IMR-90 (cell line): ENCODE data around the gene PSG3. TPM values are rescaled to one million over a fixed set of nuclear protein-coding genes. Genes with fewer than 3 reads are reported as not detected.
"Not testable (repeated sequence)": the region's sequence is repeated elsewhere in the genome, so short reads cannot be mapped to it uniquely, and the experiment has no call there.

Source experiments
- ATAC-seq: fragments of 200-7000 bp; cut with Tn5 transposase; 2 replicates; pipeline ENCODE4 v1.9.1; 2020; ENCODE audit warnings: low read depth, mild to moderate bottlenecking, moderate library complexity
- BruUV-seq: library from RNA; stranded (reverse); fragments of 400-500 nt; replicated peaks from 2 replicates; lab custom pipeline; 2021; lab: Mats Ljungman, UMichigan
- CTCF ChIA-PET: fragments of 300-600 bp; formaldehyde crosslinking; extraction: SDS; loops from one replicate; lab custom pipeline; 2021; ENCODE audit warnings: antibody characterized with exemption; lab: Yijun Ruan, JAX
- POLR2A ChIA-PET: fragments of 300-600 bp; sonication (Branson Sonifier 250); formaldehyde crosslinking; loops from one replicate; lab custom pipeline; 2022; ENCODE audit warnings: antibody characterized with exemption; ENCODE audit not compliant: unreplicated experiment; lab: Charles Lee
- DNase-seq: peaks from one replicate; pipeline ENCODE4 v3.0.0; 2013
- H2AFZ ChIP-seq: replicated peaks from 2 replicates; pipeline ENCODE3; 2013; ENCODE audit warnings: low read length, mild to moderate bottlenecking; ENCODE audit not compliant: poor library complexity
- H2AK5ac ChIP-seq: 2 replicates; pipeline ENCODE4 v1.6.1; 2013; ENCODE audit warnings: low read depth, low read length, inconsistent platforms
- H2AK9ac ChIP-seq: replicated peaks from 2 replicates; pipeline ENCODE3; 2013; ENCODE audit warnings: mild to moderate bottlenecking, low read depth, low read length, moderate library complexity; ENCODE audit not compliant: poor library complexity
- H2BK120ac ChIP-seq: 2 replicates; pipeline ENCODE4 v1.6.1; 2013; ENCODE audit warnings: low read depth, low read length, inconsistent platforms
- H2BK15ac ChIP-seq: 3 replicates; pipeline ENCODE4 v1.6.1; 2013; ENCODE audit warnings: low read depth, low read length, inconsistent platforms
- H2BK20ac ChIP-seq: 2 replicates; pipeline ENCODE4 v1.6.1; 2013; ENCODE audit warnings: low read depth, mild to moderate bottlenecking, inconsistent platforms, low read length, moderate library complexity
- H2BK5ac ChIP-seq: 2 replicates; pipeline ENCODE4 v1.6.1; 2013; ENCODE audit warnings: mild to moderate bottlenecking, low read depth, low read length, inconsistent platforms; ENCODE audit not compliant: poor library complexity, severe bottlenecking
- H3K14ac ChIP-seq: replicated peaks from 2 replicates; pipeline ENCODE4 v1.6.1; 2013; ENCODE audit warnings: low read depth, low read length, inconsistent platforms
- H3K18ac ChIP-seq: 2 replicates; pipeline ENCODE4 v1.6.1; 2013; ENCODE audit warnings: low read depth, low read length, control low read depth
- H3K23ac ChIP-seq: 2 replicates; pipeline ENCODE4 v1.6.1; 2013; ENCODE audit warnings: low read depth, low read length, inconsistent platforms
- H3K27ac ChIP-seq: 2 replicates; pipeline ENCODE4 v1.5.1; 2013; ENCODE audit warnings: mild to moderate bottlenecking, control low read depth, low read length; ENCODE audit not compliant: insufficient read depth
- H3K27me3 ChIP-seq: 2 replicates; pipeline ENCODE4 v1.6.1; 2013; ENCODE audit warnings: low read length; ENCODE audit not compliant: control insufficient read depth, insufficient read depth
- H3K36me3 ChIP-seq: 2 replicates; pipeline ENCODE4 v1.6.1; 2013; ENCODE audit warnings: low read length, mixed read lengths; ENCODE audit not compliant: control insufficient read depth, insufficient read depth
- H3K4ac ChIP-seq: 2 replicates; pipeline ENCODE4 v1.6.1; 2013; ENCODE audit warnings: low read depth, low read length, inconsistent platforms
- H3K4me1 ChIP-seq: 2 replicates; pipeline ENCODE4 v1.6.1; 2013; ENCODE audit warnings: low read length, mixed read lengths; ENCODE audit not compliant: control insufficient read depth, insufficient read depth
- H3K4me2 ChIP-seq: 2 replicates; pipeline ENCODE4 v1.6.1; 2013; ENCODE audit warnings: low read depth, mild to moderate bottlenecking, control low read depth, low read length, moderate library complexity
- H3K4me3 ChIP-seq: 2 replicates; pipeline ENCODE4 v1.5.1; 2013; ENCODE audit warnings: low read depth, mild to moderate bottlenecking, control low read depth, low read length, moderate library complexity; ENCODE audit not compliant: insufficient read depth
- H3K56ac ChIP-seq: 2 replicates; pipeline ENCODE4 v1.6.1; 2013; ENCODE audit warnings: low read length, inconsistent platforms; ENCODE audit not compliant: insufficient read depth; ENCODE audit errors: extremely low read depth
- H3K79me1 ChIP-seq, 2 experiments: 2 replicates each; pipeline ENCODE4 v1.6.1; 2013; ENCODE audit warnings: low read length in 2 of 2, inconsistent platforms in 1 of 2, low read depth in 1 of 2
- H3K9ac ChIP-seq: 2 replicates; pipeline ENCODE4 v1.6.1; 2013; ENCODE audit warnings: low read depth, low read length, control low read depth
- H3K9me1 ChIP-seq: 2 replicates; pipeline ENCODE4 v1.6.1; 2013; ENCODE audit warnings: low read length, inconsistent platforms; ENCODE audit not compliant: insufficient read depth
- H3K9me3 ChIP-seq: 2 replicates; pipeline ENCODE4 v1.6.1; 2013; ENCODE audit warnings: low read length; ENCODE audit not compliant: control insufficient read depth, insufficient read depth
- H4K20me1 ChIP-seq: 2 replicates; pipeline ENCODE4 v1.6.1; 2013; ENCODE audit warnings: low read length, inconsistent platforms; ENCODE audit not compliant: insufficient read depth
- H4K5ac ChIP-seq: 2 replicates; pipeline ENCODE4 v1.6.1; 2013; ENCODE audit warnings: mild to moderate bottlenecking, low read depth, low read length, control low read depth
- H4K8ac ChIP-seq, 2 experiments: 2 replicates each; pipeline ENCODE4 v1.6.1; 2013; ENCODE audit warnings: low read depth in 2 of 2, low read length in 2 of 2, control low read depth in 1 of 2, inconsistent platforms in 1 of 2
- H4K91ac ChIP-seq: 2 replicates; pipeline ENCODE4 v1.6.1; 2013; ENCODE audit warnings: low read depth, low read length, inconsistent platforms; ENCODE audit not compliant: insufficient read depth
- WGBS, 2 experiments: methylation state at CpG; one replicate each; pipeline versions ENCODE4 v1.1.5 to v1.1.7; 2013; ENCODE audit warnings: missing lambda C conversion rate in 2 of 2; ENCODE audit not compliant: insufficient read length in 1 of 2; ENCODE audit errors: extremely low coverage in 2 of 2; 5-methylcytosine and 5-hydroxymethylcytosine counted together
- dilution Hi-C: fragments of 300-500 bp; cut with HindIII; formaldehyde crosslinking; loops from one replicate; pipeline ENCODE4 v1.14.3; 2018; ENCODE audit warnings: low sequenced_read_pairs; ENCODE audit not compliant: unreplicated experiment
- in situ Hi-C: fragments of 300-500 bp; cut with MboI; formaldehyde crosslinking; loops from 3 replicates; pipeline ENCODE4 v1.14.3; 2019; ENCODE audit warnings: low sequenced_read_pairs, inconsistent platforms, mixed read lengths
- intact Hi-C: fragments of 100-400 bp; cut with micrococcal nuclease; formaldehyde crosslinking; loops from 2 replicates; pipeline ENCODE4 v1.10.0; 2022
- polyA plus RNA-seq, 3 experiments: library from polyadenylated mRNA; depleted of rRNA; stranded (reverse); fragments of >200 nt; gene quantifications; 2 replicates each; pipeline ENCODE4 v1.2.3, GENCODE V29; 2012; ENCODE audit warnings: low replicate concordance in 1 of 3
- total RNA-seq: library from RNA; depleted of rRNA; stranded (reverse); fragments of >200 nt; gene quantifications from 2 replicates; pipeline ENCODE4 v1.2.3, GENCODE V29; 2012

PSG3 gene
- total and polyA plus RNA-seq, 2 of the 4 experiments (the other 2 are of a cell fraction), result 0.03 TPM; not detected in 1

DNA sequence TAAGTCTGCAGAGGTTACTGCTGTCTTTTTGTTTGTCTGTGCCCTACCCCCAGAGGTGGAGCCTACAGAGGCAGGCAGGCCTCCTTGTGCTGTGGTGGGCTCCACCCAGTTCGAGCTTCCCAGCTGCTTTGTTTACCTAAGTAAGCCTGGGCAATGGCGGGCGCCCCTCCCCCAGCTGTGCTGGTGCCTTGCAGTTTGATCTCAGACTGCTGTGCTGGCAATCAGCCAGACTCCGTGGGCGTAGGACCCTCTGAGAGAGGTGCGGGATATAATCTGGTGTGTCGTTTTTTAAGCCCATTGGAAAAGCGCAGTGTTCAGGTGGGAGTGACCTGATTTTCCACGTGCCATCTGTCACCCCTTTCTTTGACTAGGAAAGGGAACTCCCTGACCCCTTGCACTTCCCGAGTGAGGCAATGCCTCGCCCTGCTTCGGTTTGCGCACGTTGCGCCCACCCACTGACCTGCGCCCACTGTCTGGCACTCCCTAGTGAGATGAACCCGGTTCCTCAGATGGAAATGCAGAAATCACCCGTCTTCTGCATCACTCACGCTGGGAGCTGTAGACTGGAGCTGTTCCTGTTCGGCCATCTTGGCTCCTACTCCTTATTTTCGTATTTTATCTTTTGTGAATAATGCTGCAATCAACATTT is 34.4 kb upstream of the PSG3 start:
- H4K91ac ChIP-seq, H3K9ac ChIP-seq, H3K23ac ChIP-seq, DNase-seq, H3K27ac ChIP-seq, BruUV-seq, H4K5ac ChIP-seq, H3K4me2 ChIP-seq, H3K4me3 ChIP-seq, dilution Hi-C loops, H3K18ac ChIP-seq, H4K20me1 ChIP-seq, H3K4ac ChIP-seq, H3K9me3 ChIP-seq, H2BK20ac ChIP-seq, H3K27me3 ChIP-seq, H4K8ac ChIP-seq, H2BK5ac ChIP-seq, H2AK9ac ChIP-seq, CTCF ChIA-PET, ATAC-seq, POLR2A ChIA-PET, H3K14ac ChIP-seq, intact Hi-C loops, H3K4me1 ChIP-seq, H3K9me1 ChIP-seq, H2AFZ ChIP-seq, H3K56ac ChIP-seq, H2BK15ac ChIP-seq, H3K36me3 ChIP-seq, H3K79me1 ChIP-seq, H2BK120ac ChIP-seq: not testable (repeated sequence)
- 71% methylated on average over 13 of the region's 21 CpGs; no CpG with 5 or more reads in 1 of the 2 experiments for WGBS, 2 experiments
- H2AK5ac ChIP-seq, result 0 out of 2 replicates have a peak overlapping the region, but pooled peaks have one; percentile 39
- in situ Hi-C loops, result loop anchor here (25.0 kb wide), 1 partner anchor 313 kb away; the partner anchor contains the start of gene PSG2

DNA sequence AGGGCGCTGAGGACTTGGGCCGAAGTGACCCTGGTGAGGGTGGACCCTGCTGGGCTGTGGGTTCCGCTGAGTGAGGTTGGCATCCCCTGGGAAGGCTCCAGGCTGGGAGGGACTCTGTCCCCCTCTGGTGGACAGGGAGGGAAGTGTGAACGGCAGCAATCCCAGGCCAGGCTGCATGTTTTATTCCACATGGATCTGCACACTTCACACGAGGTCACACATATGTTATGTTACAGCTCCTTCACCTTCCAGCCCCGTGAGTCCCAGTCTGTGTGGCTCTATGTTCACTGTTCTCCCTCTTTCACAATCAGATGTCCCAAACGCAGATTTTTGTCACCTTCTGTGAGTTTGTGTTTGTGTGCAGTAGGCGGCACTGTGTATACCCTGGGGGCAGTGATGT is 27.0 kb upstream of the PSG3 start:
- H3K4me3 ChIP-seq, H2AK9ac ChIP-seq, H3K56ac ChIP-seq, H3K9me1 ChIP-seq, H2BK20ac ChIP-seq, ATAC-seq, H3K14ac ChIP-seq, H2BK15ac ChIP-seq, H3K27me3 ChIP-seq, H4K91ac ChIP-seq, H2AK5ac ChIP-seq, POLR2A ChIA-PET, H3K27ac ChIP-seq, BruUV-seq, CTCF ChIA-PET, dilution Hi-C loops, H3K79me1 ChIP-seq, H3K23ac ChIP-seq, H4K20me1 ChIP-seq, H3K4me2 ChIP-seq, H4K8ac ChIP-seq, H3K4ac ChIP-seq, H3K9me3 ChIP-seq, H2BK120ac ChIP-seq, H3K9ac ChIP-seq, H2BK5ac ChIP-seq, in situ Hi-C loops, DNase-seq, H3K36me3 ChIP-seq, H4K5ac ChIP-seq, H3K18ac ChIP-seq, intact Hi-C loops, H2AFZ ChIP-seq: not testable (repeated sequence)
- no CpG with 5 or more reads among the region's 8 CpGs for WGBS, 2 experiments
- peaks cover 13% of the 10 kb centered on the region for H3K4me1 ChIP-seq
